Mesenchymal stem cell (in vitro differentiated cells and primary cell): ENCODE results near the gene API5.

Experiments
- DNase-seq: peaks from one replicate; pipeline ENCODE4 v3.0.0-alpha.2; 2013
- H2AFZ ChIP-seq: one replicate; pipeline ENCODE4 v1.6.1; 2013; ENCODE audit warnings: low read depth, mild to moderate bottlenecking, control low read depth, inconsistent platforms, low read length, moderate library complexity
- H2AK5ac ChIP-seq: 2 replicates; pipeline ENCODE4 v1.6.1; 2013; ENCODE audit warnings: low read length, moderate library complexity, mild to moderate bottlenecking, inconsistent platforms; ENCODE audit not compliant: severe bottlenecking
- H2BK120ac ChIP-seq: one replicate; pipeline ENCODE4 v1.6.1; 2013; ENCODE audit warnings: low read depth, mild to moderate bottlenecking, inconsistent platforms, low read length, moderate library complexity
- H2BK12ac ChIP-seq, 2 experiments: one replicate each; pipeline ENCODE4 v1.6.1; 2013; ENCODE audit warnings: inconsistent platforms in 2 of 2, low read length in 2 of 2, mild to moderate bottlenecking in 2 of 2, moderate library complexity in 2 of 2, control low read depth in 1 of 2
- H2BK15ac ChIP-seq: one replicate; pipeline ENCODE4 v1.6.1; 2013; ENCODE audit warnings: mild to moderate bottlenecking, low read depth, inconsistent platforms; ENCODE audit not compliant: poor library complexity, severe bottlenecking
- H2BK5ac ChIP-seq: 2 replicates; pipeline ENCODE4 v1.6.1; 2013; ENCODE audit warnings: low read depth, mild to moderate bottlenecking, low read length, control low read depth, inconsistent platforms; ENCODE audit not compliant: poor library complexity, severe bottlenecking
- H3K14ac ChIP-seq, 2 experiments: one replicate each; pipeline ENCODE4 v1.6.1; 2013; ENCODE audit warnings: inconsistent platforms in 2 of 2, low read length in 2 of 2, control low read depth in 1 of 2, mild to moderate bottlenecking in 1 of 2, moderate library complexity in 1 of 2
- H3K18ac ChIP-seq, 2 experiments: one replicate each; pipeline ENCODE4 v1.6.1; 2013; ENCODE audit warnings: inconsistent platforms in 2 of 2, low read length in 2 of 2, control low read depth in 1 of 2, low read depth in 1 of 2, mild to moderate bottlenecking in 1 of 2
- H3K23ac ChIP-seq, 2 experiments: one replicate each; pipeline ENCODE4 v1.6.1; 2013; ENCODE audit warnings: inconsistent platforms in 2 of 2, low read length in 2 of 2, mild to moderate bottlenecking in 2 of 2, moderate library complexity in 2 of 2, control low read depth in 1 of 2
- H3K27ac ChIP-seq: 2 replicates; pipeline ENCODE4 v1.5.1; 2013; ENCODE audit warnings: mild to moderate bottlenecking, moderate library complexity, low read length, control low read depth, inconsistent platforms; ENCODE audit not compliant: poor library complexity, severe bottlenecking
- H3K27me3 ChIP-seq, 2 experiments: 2 replicates each; pipeline versions ENCODE4 v1.6.1 to v1.7.0; 2013; ENCODE audit warnings: low read length in 2 of 2, mild to moderate bottlenecking in 2 of 2, moderate library complexity in 2 of 2, control low read depth in 1 of 2, inconsistent platforms in 1 of 2; ENCODE audit not compliant: control insufficient read depth in 1 of 2, insufficient read depth in 1 of 2
- H3K36me3 ChIP-seq, 2 experiments: 2 replicates each; pipeline versions ENCODE4 v1.6.1 to v1.7.0; 2013; ENCODE audit warnings: low read length in 2 of 2, control low read depth in 1 of 2, inconsistent platforms in 1 of 2, low read depth in 1 of 2, mild to moderate bottlenecking in 1 of 2; ENCODE audit not compliant: insufficient read depth in 2 of 2, control insufficient read depth in 1 of 2
- H3K4ac ChIP-seq, 2 experiments: one replicate each; pipeline ENCODE4 v1.6.1; 2013; ENCODE audit warnings: inconsistent platforms in 2 of 2, low read length in 2 of 2, mild to moderate bottlenecking in 2 of 2, moderate library complexity in 2 of 2, control low read depth in 1 of 2, low read depth in 1 of 2
- H3K4me1 ChIP-seq: 2 replicates; pipeline ENCODE4 v1.6.1; 2013; ENCODE audit warnings: low read depth, low read length, control low read depth; ENCODE audit not compliant: control insufficient read depth, insufficient read depth
- H3K4me2 ChIP-seq: 2 replicates; pipeline ENCODE4 v1.6.1; 2013; ENCODE audit warnings: low read length, mild to moderate bottlenecking, inconsistent platforms; ENCODE audit not compliant: poor library complexity, severe bottlenecking
- H3K4me3 ChIP-seq, 2 experiments: 2 replicates each; pipeline versions ENCODE4 v1.5.1 to v1.7.0; 2013; ENCODE audit warnings: low read length in 2 of 2, mild to moderate bottlenecking in 2 of 2, control low read depth in 1 of 2, low read depth in 1 of 2; ENCODE audit not compliant: insufficient read depth in 1 of 2
- H3K79me1 ChIP-seq: replicated peaks from 2 replicates; pipeline ENCODE4 v1.6.1; 2013; ENCODE audit warnings: mild to moderate bottlenecking, control low read depth, low read length, inconsistent platforms; ENCODE audit not compliant: poor library complexity, severe bottlenecking
- H3K9ac ChIP-seq: 2 replicates; pipeline ENCODE4 v1.7.0; 2013; ENCODE audit warnings: mild to moderate bottlenecking, low read length, moderate library complexity
- H3K9me3 ChIP-seq: 2 replicates; pipeline ENCODE4 v1.7.0; 2013; ENCODE audit warnings: mild to moderate bottlenecking, low read length; ENCODE audit not compliant: control insufficient read depth
- H4K8ac ChIP-seq: one replicate; pipeline ENCODE4 v1.6.1; 2013; ENCODE audit warnings: inconsistent platforms, mild to moderate bottlenecking, low read length, moderate library complexity
- H4K91ac ChIP-seq: one replicate; pipeline ENCODE4 v1.6.1; 2013; ENCODE audit warnings: mild to moderate bottlenecking, low read length, inconsistent platforms
- WGBS: methylation state at CpG from one replicate; pipeline ENCODE4 v1.1.7; 2013; ENCODE audit warnings: mixed read lengths; 5-methylcytosine and 5-hydroxymethylcytosine counted together

API5 gene

DNA sequence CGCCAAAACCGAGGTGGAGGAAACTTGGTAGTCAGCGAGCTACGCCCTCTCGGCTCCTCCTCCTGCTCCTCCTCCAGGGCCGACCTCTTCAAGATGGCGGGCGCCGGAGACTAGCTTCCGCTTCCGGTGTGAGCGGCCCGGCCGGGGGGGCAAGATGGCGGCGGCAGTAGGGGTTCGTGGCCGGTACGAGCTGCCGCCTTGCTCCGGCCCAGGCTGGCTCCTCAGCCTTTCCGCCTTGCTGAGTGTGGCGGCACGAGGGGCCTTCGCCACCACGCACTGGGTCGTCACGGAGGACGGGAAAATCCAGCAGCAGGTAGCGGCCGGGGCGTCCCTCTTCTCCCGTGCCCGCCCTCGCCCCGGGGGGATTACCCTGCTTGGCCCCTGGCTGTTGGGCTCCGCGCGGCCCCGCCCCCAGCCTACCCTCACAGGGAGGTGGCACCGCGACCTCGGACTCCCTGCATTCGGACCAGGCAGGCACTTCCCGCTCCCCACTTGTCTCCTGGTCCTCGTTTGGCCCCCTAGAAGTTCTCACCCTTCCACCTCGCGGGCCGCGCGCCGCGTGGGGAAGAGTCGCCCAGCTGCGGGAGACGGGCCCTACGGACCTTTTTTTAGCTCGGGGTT is 47.1 kb downstream of the API5 start, which contains the start of gene TTC17:
Gene TTC17, plus strand, starts transcription at position 120 of the 621 bp plus-strand sequence. Its CDS starts 35 bp downstream, at position 155.
- no peak within 1 kb of the TSS for H2AK5ac ChIP-seq
- H2AFZ ChIP-seq, result peak within 1 kb of the TSS; percentile 68
- no peaks in the 10 kb centered on the region for H3K4me1 ChIP-seq
- no peak within 1 kb of the TSS for H2BK12ac ChIP-seq
- H3K27me3 ChIP-seq, result no peaks in the 10 kb centered on the region
- H3K23ac ChIP-seq, result peak within 1 kb of the TSS in 1 of 2 experiments; percentile 28
- DNase-seq, result peak; percentile 93
- H3K9ac ChIP-seq, result peak within 1 kb of the TSS; percentile 96
- peak within 1 kb of the TSS; percentile 47 for H2BK5ac ChIP-seq
- peak within 1 kb of the TSS in 1 of 2 experiments; percentile 99 for H3K14ac ChIP-seq
- peak within 1 kb of the TSS; percentile 55 for H2BK15ac ChIP-seq
- H2BK120ac ChIP-seq, result no peak within 1 kb of the TSS
- H3K9me3 ChIP-seq, result no peaks in the 10 kb centered on the region
- no peaks in the 10 kb centered on the region for H3K79me1 ChIP-seq
- H3K18ac ChIP-seq, result peak within 1 kb of the TSS; percentile 74 to 99
- H3K4me2 ChIP-seq, result peak within 1 kb of the TSS; percentile 85
- peak within 1 kb of the TSS in 1 of 2 experiments; percentile 90 for H3K4ac ChIP-seq
- under 1% methylated on average over 56 of the region's 58 CpGs for WGBS
- peak within 1 kb of the TSS; percentile 50 for H3K27ac ChIP-seq
- peak within 1 kb of the TSS; percentile 91 for H4K8ac ChIP-seq
- peak within 1 kb of the TSS; percentile 88 to 90 for H3K4me3 ChIP-seq
- peaks cover 4 to 9% of the 10 kb centered on the region in 2 experiments for H3K36me3 ChIP-seq
- peak within 1 kb of the TSS; percentile 31 for H4K91ac ChIP-seq

DNA sequence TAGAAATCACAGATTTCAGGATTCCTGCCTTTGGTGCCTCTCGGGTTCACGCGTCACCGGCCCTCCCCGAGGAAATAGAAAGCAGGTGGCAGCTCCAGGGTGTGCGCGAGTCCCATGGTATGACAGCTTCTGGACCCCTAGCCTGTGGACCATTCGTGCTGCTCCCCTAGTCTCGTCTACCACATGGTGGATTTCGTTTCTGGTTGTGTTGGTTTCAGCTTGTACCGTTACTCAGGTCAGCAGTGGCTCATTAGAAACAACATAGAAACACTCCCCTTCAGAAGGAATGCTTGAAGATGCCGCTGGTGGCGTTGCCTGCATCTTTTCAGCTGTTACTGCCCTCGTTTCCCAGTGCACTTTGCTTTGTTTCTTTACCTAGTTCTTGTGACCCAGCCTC is 47.6 kb downstream of the API5 start:
- Histone ChIP-seq H3K4me3 (peak overlapping the region; percentile 88 to 90), H3K23ac (peak overlapping the region in 1 of 2 experiments; percentile 28), H2AFZ (no peak overlapping the region), H3K9ac (peak overlapping the region; percentile 96), H3K79me1 (no peaks in the 10 kb centered on the region), H2BK15ac (peak overlapping the region; percentile 55), H3K4me2 (peak overlapping the region; percentile 74), H3K9me3 (no peaks in the 10 kb centered on the region), H3K4me1 (no peaks in the 10 kb centered on the region), H2BK5ac (no peak overlapping the region), H3K27ac (peak overlapping the region; percentile 9), H3K36me3 (peaks cover 4 to 9% of the 10 kb centered on the region in 2 experiments), H2BK120ac (no peak overlapping the region), H2BK12ac (no peak overlapping the region), H4K91ac (no peak overlapping the region), H3K18ac (peak overlapping the region in 1 of 2 experiments; percentile 99), H4K8ac (peak overlapping the region; percentile 91), H2AK5ac (no peak overlapping the region), H3K4ac (peak overlapping the region in 1 of 2 experiments; percentile 90), H3K14ac (no peak overlapping the region), H3K27me3 (no peaks in the 10 kb centered on the region)
- under 1% methylated on average over 14 of the region's 14 CpGs for WGBS
- DNase-seq, result peak; percentile 57

DNA sequence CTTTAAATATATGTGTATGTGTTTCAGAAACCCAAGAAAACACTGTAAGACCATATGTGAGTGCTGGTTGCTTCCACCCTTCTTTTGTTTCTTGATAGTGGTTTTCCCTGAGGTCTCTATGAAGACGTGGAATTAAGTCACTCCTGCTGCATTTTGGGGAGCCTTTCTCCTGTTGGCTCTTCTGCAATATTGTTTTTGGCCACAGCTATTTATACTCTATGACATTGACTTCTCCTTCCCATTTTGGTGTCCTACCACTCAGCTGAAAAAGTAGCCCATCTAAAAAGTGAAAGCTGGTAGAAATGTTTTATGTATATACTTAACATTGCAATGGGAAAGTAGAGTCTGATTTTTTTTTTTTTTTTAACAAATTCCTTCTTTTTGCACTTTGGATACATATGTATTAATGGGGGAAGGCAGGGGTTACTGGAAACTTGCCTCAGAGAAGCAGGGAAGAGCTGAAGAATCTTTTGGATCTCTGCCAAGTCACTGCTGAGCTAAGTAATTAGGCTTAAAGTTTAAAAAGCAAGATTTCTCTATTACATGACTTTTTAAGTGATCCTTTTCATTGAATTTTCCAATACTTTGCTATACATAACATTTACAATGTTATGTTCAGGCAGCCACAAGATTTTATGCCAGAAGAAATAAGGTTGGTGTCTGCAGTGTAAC is 48.7 kb downstream of the API5 start:
- WGBS, result 88% methylated on average over 1 of the region's 1 CpG
- H2BK120ac ChIP-seq, result no peak overlapping the region

DNA sequence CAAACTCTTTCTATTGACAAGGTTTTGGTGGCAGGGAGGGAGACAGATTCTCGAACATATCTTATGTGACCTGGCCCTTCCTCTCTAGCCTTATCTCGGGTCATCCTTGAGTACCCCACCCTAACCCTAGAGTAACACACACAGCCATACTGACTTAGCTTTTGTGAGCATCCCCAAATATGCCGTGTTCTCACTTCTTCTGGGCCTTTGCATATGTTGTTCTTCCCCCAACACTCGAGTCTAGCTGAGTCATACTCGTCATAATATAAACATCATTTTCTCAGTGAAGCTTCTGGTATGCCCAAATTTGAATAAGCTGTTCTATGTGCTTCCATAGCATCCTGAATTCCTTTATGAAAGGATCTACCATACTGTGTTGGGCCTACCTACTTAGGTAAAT is 54.9 kb downstream of the API5 start:
- H3K14ac ChIP-seq, result no peak overlapping the region
- peak; percentile 73 for DNase-seq
- H3K4me2 ChIP-seq, result no peak overlapping the region
- H3K23ac ChIP-seq, result no peak overlapping the region
- H3K18ac ChIP-seq, result no peak overlapping the region
- H2BK12ac ChIP-seq, result peak overlapping the region in 1 of 2 experiments; percentile 42
- no peak overlapping the region for H2BK120ac ChIP-seq
- H2BK5ac ChIP-seq, result no peak overlapping the region
- peak overlapping the region; percentile 9 for H4K8ac ChIP-seq
- no peak overlapping the region for H3K4ac ChIP-seq
- H2AK5ac ChIP-seq, result no peak overlapping the region
- peaks cover 15% of the 10 kb centered on the region for H3K79me1 ChIP-seq
- H3K36me3 ChIP-seq, result peaks cover 16 to 29% of the 10 kb centered on the region in 2 experiments
- 20% methylated on average over 5 of the region's 5 CpGs for WGBS
- H2BK15ac ChIP-seq, result no peak overlapping the region
- no peak overlapping the region for H3K9ac ChIP-seq
- H3K4me3 ChIP-seq, result no peak overlapping the region
- peak overlapping the region; percentile 60 for H4K91ac ChIP-seq
- H3K27me3 ChIP-seq, result no peaks in the 10 kb centered on the region
- no peaks in the 10 kb centered on the region for H3K4me1 ChIP-seq
- H3K9me3 ChIP-seq, result no peaks in the 10 kb centered on the region
- no peak overlapping the region for H2AFZ ChIP-seq
- peak overlapping the region; percentile 16 for H3K27ac ChIP-seq

More for the DNA sequence above, 48.7 kb downstream of the API5 start:
- Histone ChIP-seq H3K4me3 (peak overlapping the region in 1 of 2 experiments; percentile 88), H3K9ac (peak overlapping the region; percentile 96), H3K4ac (no peak overlapping the region), H2BK15ac (no peak overlapping the region), H2BK12ac (no peak overlapping the region), H3K27me3 (no peaks in the 10 kb centered on the region), H2BK5ac (no peak overlapping the region), H3K4me2 (peak overlapping the region; percentile 43), H3K18ac (no peak overlapping the region), H3K23ac (no peak overlapping the region), H3K14ac (no peak overlapping the region), H3K4me1 (no peaks in the 10 kb centered on the region), H3K27ac (no peak overlapping the region), H4K91ac (no peak overlapping the region), H4K8ac (no peak overlapping the region), H3K9me3 (no peaks in the 10 kb centered on the region), H2AK5ac (no peak overlapping the region), H2AFZ (no peak overlapping the region), H3K79me1 (no peaks in the 10 kb centered on the region), H3K36me3 (peaks cover 10 to 11% of the 10 kb centered on the region in 2 experiments)
- DNase-seq, result peak; percentile 33
